ENCODE measurements around the gene GMDS. TPM values are rescaled to one million over a fixed set of nuclear protein-coding genes. Genes with fewer than 3 reads are reported as not detected.
"Not testable (repeated sequence)": the region's sequence is repeated elsewhere in the genome, so short reads cannot be mapped to it uniquely, and the experiment has no call there.

The GMDS gene
- total RNA-seq, 1 donor from 2014 or later, result 31.4 TPM

GRCh38 chr6:1845543-1845942 is 399.9 kb downstream of the GMDS start:
- DNase-seq (ENCODE audit: low spot score); ATAC-seq; intact Hi-C loops (cut with DNase I): not testable (repeated sequence)

DNA sequence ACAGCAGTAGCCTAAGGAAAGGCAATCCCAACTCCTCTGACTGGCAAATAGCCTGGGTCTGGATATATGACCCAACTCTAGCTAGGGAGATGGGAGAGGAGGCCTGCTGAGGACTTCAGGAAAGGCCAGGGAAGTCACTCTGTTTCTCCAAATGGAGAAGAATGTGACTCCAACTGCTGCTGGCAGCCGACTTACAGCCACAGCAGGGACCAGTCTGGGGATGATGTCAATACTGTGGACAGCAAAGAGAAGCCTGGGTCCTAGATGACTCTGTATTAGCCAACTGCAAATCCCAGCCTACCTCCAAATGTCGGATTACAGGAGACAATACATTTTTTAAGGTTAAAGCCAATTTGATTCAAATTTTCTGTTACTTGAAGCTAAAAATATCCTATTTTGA is 403.1 kb downstream of the GMDS start:
- ATAC-seq, result no peak
- intact Hi-C loops (cut with DNase I), result no loop called here

DNA sequence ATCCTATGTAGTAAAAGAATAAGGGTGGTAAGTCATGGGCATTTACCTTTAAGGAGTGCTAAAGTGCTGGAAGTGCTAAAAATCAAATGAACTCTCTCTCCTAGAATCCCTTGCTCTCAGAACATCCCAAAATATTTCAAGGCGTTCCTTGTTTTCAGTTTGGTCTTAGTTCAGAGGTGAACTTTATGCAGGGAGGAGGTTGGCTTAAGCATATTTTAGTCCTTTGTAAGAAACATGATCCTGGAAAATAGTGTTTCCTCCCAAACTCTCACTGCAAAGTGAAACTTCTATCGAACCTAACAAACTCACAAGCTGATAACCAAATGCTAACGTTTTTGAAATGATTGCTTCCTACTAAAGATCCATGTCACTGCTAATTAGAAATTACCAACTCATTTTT is 404.3 kb downstream of the GMDS start:
- ATAC-seq, result peak; percentile 64

More for the DNA sequence above, 403.1 kb downstream of the GMDS start:
- DNase-seq (ENCODE audit: low spot score), result no peak

DNA sequence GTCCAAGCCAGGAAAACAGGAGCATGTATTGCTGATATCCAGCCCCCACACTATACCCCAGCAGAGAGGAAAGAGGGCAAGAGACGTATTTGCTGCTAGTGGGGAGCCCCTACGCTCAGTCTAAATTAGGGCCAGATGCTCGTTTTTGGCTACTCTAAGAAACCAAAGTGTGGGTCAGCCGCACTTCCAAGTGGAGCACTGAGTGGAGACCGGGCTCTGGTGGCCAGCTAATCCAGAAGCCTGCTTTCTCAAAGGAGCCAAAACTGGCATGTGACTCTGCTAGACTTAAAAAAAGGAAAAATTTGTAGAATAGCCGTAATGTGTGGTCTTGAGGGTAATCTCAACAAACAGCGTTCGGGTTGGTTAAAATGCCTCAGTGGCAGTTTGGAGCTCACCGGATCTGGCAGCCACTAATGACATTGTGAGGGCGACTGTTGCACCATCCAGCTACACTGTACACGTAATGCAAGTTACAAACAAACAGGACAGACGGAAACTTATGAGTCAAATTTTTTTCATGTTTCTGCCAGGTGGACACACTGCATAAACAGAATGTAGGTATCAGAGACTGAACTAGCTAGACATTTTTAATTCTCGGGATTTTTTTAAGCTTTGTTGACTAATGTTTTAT is 404.8 kb downstream of the GMDS start:
- DNase-seq (ENCODE audit: low spot score) (no peak), ATAC-seq (peak; percentile 86)
- intact Hi-C loops (cut with DNase I), result no loop called here

More for the DNA sequence above, 404.3 kb downstream of the GMDS start:
- DNase-seq (ENCODE audit: low spot score), result no peak
- intact Hi-C loops (cut with DNase I), result no loop called here

DNA sequence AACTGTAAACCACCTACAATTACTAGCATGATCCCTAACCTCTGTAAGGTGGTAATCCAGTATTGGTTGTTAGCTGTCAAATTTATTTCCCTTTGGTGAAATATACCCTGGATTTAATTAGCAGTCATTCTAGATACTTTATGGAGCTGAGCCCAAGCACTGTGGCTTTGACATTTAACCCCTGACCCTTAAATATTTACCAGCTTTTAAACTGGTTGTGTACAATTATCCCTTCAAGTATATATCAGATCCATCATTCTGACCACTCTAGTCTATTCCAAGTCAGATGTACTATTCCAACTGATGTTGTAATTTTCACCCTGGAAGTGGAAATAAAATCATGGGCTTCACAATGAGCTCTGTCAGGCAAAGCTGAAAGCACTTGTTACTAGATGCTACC is 406.0 kb downstream of the GMDS start:
- intact Hi-C loops (cut with DNase I), result no loop called here
- peak; percentile 48 for ATAC-seq
- DNase-seq (ENCODE audit: low spot score), result no peak

DNA sequence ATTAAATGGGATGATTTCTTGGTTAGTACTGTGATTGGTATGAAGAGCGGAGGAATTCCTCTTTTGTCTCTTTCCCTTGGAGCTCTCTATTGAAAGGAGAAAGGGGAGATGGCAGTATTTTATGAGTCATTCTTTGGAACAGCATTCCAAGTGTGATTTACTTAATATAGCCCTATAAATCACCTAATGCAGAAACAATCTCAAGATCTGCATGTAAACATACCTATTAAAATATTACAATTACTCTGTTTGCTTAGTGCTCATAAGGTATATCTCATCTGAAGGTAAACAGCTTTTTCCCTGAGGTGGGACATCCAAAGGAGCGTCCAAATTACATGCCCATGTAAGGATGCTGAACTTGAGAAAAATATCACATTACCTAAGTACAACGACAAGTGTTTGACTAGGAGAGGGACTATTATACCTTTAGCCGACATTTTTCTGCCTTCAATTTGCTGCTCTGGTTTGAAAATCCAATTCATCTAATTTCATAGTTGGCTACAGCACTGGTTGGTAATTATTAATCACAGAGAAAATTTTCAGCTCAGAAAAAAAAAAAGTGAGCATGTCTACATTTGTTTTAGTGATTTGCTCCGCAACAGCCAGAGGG is 406.7 kb downstream of the GMDS start:
- intact Hi-C loops (cut with DNase I), result no loop called here
- ATAC-seq (no peak), DNase-seq (ENCODE audit: low spot score) (no peak)

- ATAC-seq (no peak), DNase-seq (ENCODE audit: low spot score) (no peak)
- intact Hi-C loops (cut with DNase I), result no loop called here
Measured at GRCh38 chr6:1837826-1838225, 407.6 kb downstream of the GMDS start.

- no peak for ATAC-seq
- no peak for DNase-seq (ENCODE audit: low spot score)
- intact Hi-C loops (cut with DNase I), result no loop called here
Measured at GRCh38 chr6:1836690-1837089, 408.7 kb downstream of the GMDS start.

GRCh38 chr6:1834646-1835516 is 410.5 kb downstream of the GMDS start:
- DNase-seq (ENCODE audit: low spot score), result no peak
- intact Hi-C loops (cut with DNase I), result no loop called here
- ATAC-seq, result peak; percentile 72

GRCh38 chr6:1834207-1834606 is 411.2 kb downstream of the GMDS start:
- ATAC-seq (no peak), DNase-seq (ENCODE audit: low spot score) (no peak)
- intact Hi-C loops (cut with DNase I), result no loop called here

- DNase-seq (ENCODE audit: low spot score), result peak; percentile 79
- peak; percentile 89 for ATAC-seq
- intact Hi-C loops (cut with DNase I), result no loop called here
Measured at GRCh38 chr6:1832844-1833787, 412.3 kb downstream of the GMDS start.

- intact Hi-C loops (cut with DNase I), result no loop called here
- ATAC-seq (no peak), DNase-seq (ENCODE audit: low spot score) (no peak)
Measured at GRCh38 chr6:1832358-1832757, 413.0 kb downstream of the GMDS start.

DNA sequence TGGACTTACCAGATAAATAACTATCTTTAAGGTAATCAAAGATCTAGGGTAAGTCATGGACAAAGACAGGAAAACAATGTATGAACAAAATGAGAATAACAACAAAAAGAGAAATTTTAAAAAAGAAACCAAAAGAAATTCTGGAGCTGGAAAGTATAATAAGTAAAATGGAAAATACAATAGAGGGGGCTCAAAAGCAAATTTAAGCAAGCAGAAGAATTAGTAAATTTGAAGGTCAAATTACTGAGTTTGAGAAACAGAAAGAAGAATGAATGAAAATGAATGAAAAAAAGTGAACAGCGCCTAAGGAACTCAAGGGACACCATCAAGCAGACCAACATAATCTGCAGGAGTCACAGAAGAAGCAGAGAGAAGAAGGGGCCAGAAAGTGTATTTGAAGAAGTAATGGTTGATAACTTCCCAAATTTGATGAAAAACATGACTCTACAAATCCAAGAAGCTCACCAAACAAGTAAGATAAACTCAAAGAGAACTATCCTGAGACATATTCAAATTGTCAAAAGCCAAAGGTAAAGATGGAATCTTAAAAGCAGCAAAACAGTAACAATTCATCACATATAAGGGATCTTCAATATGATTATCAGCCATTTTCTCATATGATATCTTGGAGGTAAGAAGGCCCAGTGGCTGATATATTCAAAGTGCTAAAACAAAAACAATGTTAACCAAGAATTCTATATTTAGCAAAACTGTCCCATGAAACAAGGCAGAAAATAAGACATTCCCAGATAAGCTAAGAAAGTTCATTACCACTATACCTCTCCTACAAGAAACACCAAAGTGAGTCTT is 417.2 kb downstream of the GMDS start:
- intact Hi-C loops (cut with DNase I), result no loop called here
- DNase-seq (ENCODE audit: low spot score), result no peak
- ATAC-seq, result no peak

DNA sequence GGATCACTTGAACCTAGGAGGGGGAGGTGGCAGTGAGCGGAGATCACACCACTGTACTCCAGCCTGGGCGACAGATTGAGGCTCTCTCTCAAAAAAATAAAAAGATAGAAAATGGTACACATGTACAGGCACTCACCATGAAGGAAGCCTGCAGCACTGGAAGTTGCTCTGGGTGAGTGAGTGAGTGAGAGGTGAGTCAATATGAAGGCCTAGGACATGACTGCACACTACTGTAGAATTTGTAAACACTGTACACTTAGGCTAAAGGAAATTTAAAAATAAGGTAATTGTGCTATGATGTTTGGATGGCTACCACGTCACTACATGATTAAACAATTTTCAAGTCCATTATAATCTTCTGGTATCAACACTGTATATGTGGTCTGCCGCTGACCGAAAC is 419.5 kb downstream of the GMDS start:
- intact Hi-C loops (cut with DNase I), result no loop called here
- DNase-seq (ENCODE audit: low spot score) (no peak), ATAC-seq (no peak)

DNA sequence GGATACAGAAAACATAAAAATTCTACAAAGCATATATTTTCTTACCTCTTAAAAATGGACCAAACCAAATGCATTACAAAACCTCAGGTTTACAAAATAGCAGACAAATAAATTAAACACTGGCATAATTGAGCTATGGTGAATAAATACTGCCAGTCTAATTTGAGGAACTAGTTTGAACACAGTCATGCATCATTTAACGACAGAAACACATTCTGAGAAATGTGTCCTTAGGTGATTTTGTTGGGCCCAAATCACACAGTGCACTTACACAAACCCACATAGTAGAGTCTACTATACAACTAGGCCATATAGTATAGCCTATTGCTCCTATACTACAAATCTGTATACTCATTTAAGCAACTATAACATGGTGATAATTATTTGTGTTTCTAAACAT is 420.1 kb downstream of the GMDS start:
- DNase-seq (ENCODE audit: low spot score) (no peak), ATAC-seq (no peak)
- intact Hi-C loops (cut with DNase I), result no loop called here

DNA sequence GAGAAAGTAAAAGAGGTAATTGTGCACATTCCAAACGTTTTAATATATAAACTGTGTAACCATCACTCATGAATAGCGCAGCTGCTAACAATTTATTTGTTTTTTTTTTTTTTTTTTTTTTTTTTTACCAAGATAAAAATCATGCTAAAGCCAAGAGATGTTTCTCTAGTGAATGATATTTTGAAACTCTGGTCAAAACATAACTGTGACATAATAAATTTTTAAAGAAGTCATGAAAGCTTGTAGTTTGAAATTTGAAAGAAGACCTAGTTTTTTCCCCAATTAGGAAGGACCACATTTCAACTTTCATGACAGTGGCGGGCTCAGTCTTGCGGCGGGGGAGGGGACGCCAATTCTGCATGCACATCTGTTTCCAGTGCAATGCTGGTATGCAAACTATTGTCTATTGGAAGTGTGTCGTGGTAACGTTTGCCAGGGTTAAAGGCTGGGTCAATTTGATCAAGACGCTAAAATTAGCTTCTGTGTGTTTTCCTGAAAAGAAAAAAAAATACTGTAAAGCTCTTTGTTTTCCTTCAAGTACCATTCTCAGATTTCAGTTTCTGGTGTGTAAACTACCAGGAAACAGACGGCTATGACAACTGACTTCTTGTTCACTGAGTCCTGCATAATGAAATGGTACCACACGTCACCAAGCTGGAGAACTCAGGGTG is 423.8 kb downstream of the GMDS start:
- DNase-seq (ENCODE audit: low spot score), result no peak

GRCh38 chr6:1821164-1821512 is 424.3 kb downstream of the GMDS start:
- intact Hi-C loops (cut with DNase I), result no loop called here
- DNase-seq (ENCODE audit: low spot score) (no peak), ATAC-seq (peak; percentile 42)

More for the DNA sequence above, 423.8 kb downstream of the GMDS start:
- intact Hi-C loops (cut with DNase I), result no loop called here
- ATAC-seq, result peak; percentile 72

DNA sequence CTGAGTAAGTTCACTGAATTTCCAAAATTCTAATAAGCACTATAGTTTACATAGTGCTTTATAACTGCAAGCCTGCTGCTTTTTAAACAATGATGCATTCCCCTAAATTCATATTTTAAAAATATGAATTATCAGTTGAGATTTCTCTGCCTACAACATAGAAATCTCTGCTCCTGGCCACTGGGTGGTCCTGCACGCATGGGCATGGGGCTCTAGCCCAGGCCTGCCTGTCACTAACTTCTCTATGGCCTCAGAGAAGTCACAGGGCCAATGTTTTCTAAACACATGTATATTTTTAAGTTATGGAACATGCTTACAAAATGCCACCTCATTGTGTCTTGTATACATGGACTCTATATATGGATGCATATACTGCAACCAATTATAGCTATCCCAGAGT is 424.7 kb downstream of the GMDS start:
- peak; percentile 7 for ATAC-seq
- no peak for DNase-seq (ENCODE audit: low spot score)
- intact Hi-C loops (cut with DNase I), result no loop called here
